Prostate gland (tissue), 2 donors: ENCODE data around the gene ORC2. TPM values are rescaled to one million over a fixed set of nuclear protein-coding genes. Genes with fewer than 3 reads are reported as not detected.
A peak's percentile ranks its signal among the peaks of the same experiment; 100 is the strongest.
"Not testable (repeated sequence)": the region's sequence is repeated elsewhere in the genome, so short reads cannot be mapped to it uniquely, and the experiment has no call there.

Source experiments
- DNase-seq: peaks from one replicate; pipeline ENCODE4 v3.0.0-alpha.2; 2019; ENCODE audit warnings: low spot score
- H3K27ac ChIP-seq, 2 donors: fragments of 200-600 bp; sonication (generic); 2 replicates each; pipeline ENCODE4 v1.5.1; 2017 to 2019
- H3K27me3 ChIP-seq: fragments of 200-600 bp; sonication (generic); replicated peaks from 2 replicates; pipeline ENCODE4 v1.5.1; 2019; ENCODE audit not compliant: insufficient read depth
- H3K36me3 ChIP-seq, 2 donors: fragments of 200-600 bp; sonication (generic); 1 replicate in 1 of 2; 2 replicates in 1 of 2; pipeline versions ENCODE4 v1.5.1 to v1.8.1; 2017 to 2019
- H3K4me1 ChIP-seq: fragments of 200-600 bp; sonication (generic); replicated peaks from 2 replicates; pipeline ENCODE4 v1.5.1; 2019
- H3K4me3 ChIP-seq, 2 donors: fragments of 200-600 bp; sonication (generic); 2 replicates each; pipeline ENCODE4 v1.5.1; 2017 to 2019
- H3K9me3 ChIP-seq: fragments of 200-600 bp; sonication (generic); 2 replicates; pipeline ENCODE4 v1.5.1; 2017
- CTCF ChIP-seq, 4 experiments: fragments of 200-600 bp in 2 of 4; fragments of 450-650 bp in 2 of 4; sonication (generic) in 2 of 4; IDR thresholded peaks; 1 replicate in 3 of 4; 2 replicates in 1 of 4; pipeline ENCODE4 v1.5.1; 2016 to 2019; ENCODE audit warnings: antibody characterized with exemption in 4 of 4, mild to moderate bottlenecking in 2 of 4, moderate library complexity in 2 of 4
- POLR2A ChIP-seq: fragments of 450-650 bp; IDR thresholded peaks from one replicate; pipeline ENCODE4 v1.6.1; 2016; ENCODE audit warnings: antibody characterized with exemption, mild to moderate bottlenecking
- POLR2AphosphoS5 ChIP-seq: sonication (generic); formaldehyde crosslinking; IDR thresholded peaks from one replicate; pipeline ENCODE4 v1.6.1; 2017; ENCODE audit warnings: antibody characterized with exemption
- WGBS: methylation state at CpG from one replicate; pipeline ENCODE4 v1.1.5; 2018; 5-methylcytosine and 5-hydroxymethylcytosine counted together
- intact Hi-C: fragments of 100-400 bp; cut with DNase I; formaldehyde crosslinking; loops from one replicate; pipeline ENCODE4 v1.14.2; 2022
- total RNA-seq, 2 donors: library from RNA; depleted of rRNA; stranded (reverse); fragments of >200 nt; gene quantifications; one replicate each; pipeline ENCODE4 v1.1.0, GENCODE V29; 2016

ORC2 gene
- total RNA-seq, 2 donors from 2014 or later = 21.9 to 32.1 TPM

- TF ChIP-seq POLR2AphosphoS5 (peak; percentile 27), POLR2A (no peak), CTCF (IDR thresholded peaks at IDR 0.05) (peak in 3 of 4 experiments; percentile 44 to 73 (median 66))
- Histone ChIP-seq H3K4me3 (no peak overlapping the region), H3K4me1 (no peaks in the 10 kb centered on the region), H3K27me3 (no peaks in the 10 kb centered on the region), H3K27ac (no peak overlapping the region), H3K9me3 (no peaks in the 10 kb centered on the region), H3K36me3 (peaks cover 3 to 10% of the 10 kb centered on the region in 2 donors)
- intact Hi-C loops = loop anchor here (5.0 kb wide), 1 partner anchor 162 kb away; no protein-coding TSS in a partner anchor
- 57% methylated on average over 2 of the region's 2 CpGs for WGBS
- DNase-seq = peak; percentile 54
These were observed 57.7 kb downstream of the ORC2 start for GRCh38 chr2:200905618-200906296.

- intact Hi-C loops = loop anchor here (5.0 kb wide), 1 partner anchor 276 kb away; no protein-coding TSS in a partner anchor
- WGBS = 11% methylated on average over 4 of the region's 4 CpGs
- no peak overlapping the region for H3K4me3 ChIP-seq
- no peak overlapping the region for H3K27ac ChIP-seq
- no peaks in the 10 kb centered on the region for H3K9me3 ChIP-seq
- peak; percentile 60 for DNase-seq
- TF ChIP-seq CTCF (IDR thresholded peaks at IDR 0.05) = peak in 3 of 4 experiments; percentile 43 to 87 (median 73)
- no peak for TF ChIP-seq POLR2AphosphoS5
- H3K36me3 ChIP-seq = peaks cover 3 to 7% of the 10 kb centered on the region in 2 donors
- no peaks in the 10 kb centered on the region for H3K27me3 ChIP-seq
- H3K4me1 ChIP-seq = no peaks in the 10 kb centered on the region
These were observed 61.9 kb downstream of the ORC2 start for GRCh38 chr2:200901459-200902072.

GRCh38 chr2:200899482-200899881 lies 64.0 kb downstream of the ORC2 start:
- Histone ChIP-seq H3K36me3 (peaks cover 3 to 7% of the 10 kb centered on the region in 2 donors), H3K4me1 (no peaks in the 10 kb centered on the region), H3K27ac (no peak overlapping the region), H3K4me3 (no peak overlapping the region), H3K27me3 (no peaks in the 10 kb centered on the region), H3K9me3 (no peaks in the 10 kb centered on the region)
- no peak for DNase-seq
- intact Hi-C loops = loop anchor here (10.0 kb wide), 1 partner anchor 255 kb away; no protein-coding TSS in a partner anchor
- TF ChIP-seq POLR2A (no peak), CTCF (IDR thresholded peaks at IDR 0.05) (no peak), POLR2AphosphoS5 (no peak)

- H3K27me3 ChIP-seq = no peaks in the 10 kb centered on the region
- intact Hi-C loops = no loop called here
- peak; percentile 94 for DNase-seq
- peak within 1 kb of the TSS; percentile 93 to 95 for H3K27ac ChIP-seq
- peaks cover 5% of the 10 kb centered on the region for H3K4me1 ChIP-seq
- 0% methylated on average over 50 of the region's 50 CpGs for WGBS
- H3K4me3 ChIP-seq = peak within 1 kb of the TSS; percentile 62 to 84
- H3K9me3 ChIP-seq = no peaks in the 10 kb centered on the region
- TF ChIP-seq CTCF (IDR thresholded peaks at IDR 0.05) (peak in 1 of 4 experiments; percentile 2), POLR2A (peak; percentile 49), POLR2AphosphoS5 (peak; percentile 96)
- no peaks in the 10 kb centered on the region for H3K36me3 ChIP-seq
These were observed 74.5 kb downstream of the ORC2 start, which contains the start of the genes NIF3L1 and PPIL3 for GRCh38 chr2:200888704-200889625. Gene NIF3L1 (plus strand): TSS chr2:200889371. CDS start chr2:200891944, 2,573 bp downstream. Gene PPIL3 (minus strand): TSS chr2:200889077. CDS start chr2:200887615, 1,462 bp downstream.

GRCh38 chr2:200881715-200882249 lies 81.7 kb downstream of the ORC2 start:
- H3K9me3 ChIP-seq, H3K36me3 ChIP-seq, H3K27me3 ChIP-seq, intact Hi-C loops, H3K27ac ChIP-seq, H3K4me3 ChIP-seq, H3K4me1 ChIP-seq, DNase-seq: not testable (repeated sequence)
- 84% methylated on average over 2 of the region's 2 CpGs for WGBS
